ENCODE measurements around the gene TEKT3. TPM values are rescaled to one million over a fixed set of nuclear protein-coding genes. Genes with fewer than 3 reads are reported as not detected.

TEKT3 gene
- total RNA-seq, 4 donors from 2014 or later: not detected

- H3K27me3 ChIP-seq: no peaks in the 10 kb centered on the region
- ATAC-seq (peak; percentile 39 to 40), DNase-seq (peak; percentile 73 to 84)
- in situ Hi-C loops (cut with MboI; ENCODE audit: low sequenced_read_pairs in 4 of 4) (loop anchor here in 3 of 4 donors (25.0 kb wide), 1 partner anchor 152 kb away; no protein-coding TSS in a partner anchor), intact Hi-C loops (cut with DNase I; ENCODE audit: low total_unique reads) (loop anchor here (1.0 to 5.0 kb wide), 3 partner anchors 137 to 242 kb away; no protein-coding TSS in a partner anchor)
- H3K4me3 ChIP-seq: peak overlapping the region; percentile 78 to 97 (median 85)
- H3K4me1 ChIP-seq: peaks cover 55 to 57% of the 10 kb centered on the region in 2 donors
- H3K36me3 ChIP-seq: peaks cover 0 to 16% of the 10 kb centered on the region in 2 donors
- TF ChIP-seq, protein P1, sequence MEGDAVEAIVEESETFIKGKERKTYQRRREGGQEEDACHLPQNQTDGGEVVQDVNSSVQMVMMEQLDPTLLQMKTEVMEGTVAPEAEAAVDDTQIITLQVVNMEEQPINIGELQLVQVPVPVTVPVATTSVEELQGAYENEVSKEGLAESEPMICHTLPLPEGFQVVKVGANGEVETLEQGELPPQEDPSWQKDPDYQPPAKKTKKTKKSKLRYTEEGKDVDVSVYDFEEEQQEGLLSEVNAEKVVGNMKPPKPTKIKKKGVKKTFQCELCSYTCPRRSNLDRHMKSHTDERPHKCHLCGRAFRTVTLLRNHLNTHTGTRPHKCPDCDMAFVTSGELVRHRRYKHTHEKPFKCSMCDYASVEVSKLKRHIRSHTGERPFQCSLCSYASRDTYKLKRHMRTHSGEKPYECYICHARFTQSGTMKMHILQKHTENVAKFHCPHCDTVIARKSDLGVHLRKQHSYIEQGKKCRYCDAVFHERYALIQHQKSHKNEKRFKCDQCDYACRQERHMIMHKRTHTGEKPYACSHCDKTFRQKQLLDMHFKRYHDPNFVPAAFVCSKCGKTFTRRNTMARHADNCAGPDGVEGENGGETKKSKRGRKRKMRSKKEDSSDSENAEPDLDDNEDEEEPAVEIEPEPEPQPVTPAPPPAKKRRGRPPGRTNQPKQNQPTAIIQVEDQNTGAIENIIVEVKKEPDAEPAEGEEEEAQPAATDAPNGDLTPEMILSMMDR (IDR thresholded peaks at IDR 0.05 in 4 of 5, conservative IDR thresholded peaks at IDR 0.05 in 1 of 5): peak; percentile 63 to 98 (median 95)
- TF ChIP-seq POLR2A (IDR thresholded peaks at IDR 0.05): peak; percentile 53 to 74
- H3K27ac ChIP-seq: peak overlapping the region; percentile 94 to 98 (median 96)
- no peaks in the 10 kb centered on the region for H3K9me3 ChIP-seq
These were observed 80.8 kb downstream of the TEKT3 start for GRCh38 chr17:15260376-15261257.

DNA sequence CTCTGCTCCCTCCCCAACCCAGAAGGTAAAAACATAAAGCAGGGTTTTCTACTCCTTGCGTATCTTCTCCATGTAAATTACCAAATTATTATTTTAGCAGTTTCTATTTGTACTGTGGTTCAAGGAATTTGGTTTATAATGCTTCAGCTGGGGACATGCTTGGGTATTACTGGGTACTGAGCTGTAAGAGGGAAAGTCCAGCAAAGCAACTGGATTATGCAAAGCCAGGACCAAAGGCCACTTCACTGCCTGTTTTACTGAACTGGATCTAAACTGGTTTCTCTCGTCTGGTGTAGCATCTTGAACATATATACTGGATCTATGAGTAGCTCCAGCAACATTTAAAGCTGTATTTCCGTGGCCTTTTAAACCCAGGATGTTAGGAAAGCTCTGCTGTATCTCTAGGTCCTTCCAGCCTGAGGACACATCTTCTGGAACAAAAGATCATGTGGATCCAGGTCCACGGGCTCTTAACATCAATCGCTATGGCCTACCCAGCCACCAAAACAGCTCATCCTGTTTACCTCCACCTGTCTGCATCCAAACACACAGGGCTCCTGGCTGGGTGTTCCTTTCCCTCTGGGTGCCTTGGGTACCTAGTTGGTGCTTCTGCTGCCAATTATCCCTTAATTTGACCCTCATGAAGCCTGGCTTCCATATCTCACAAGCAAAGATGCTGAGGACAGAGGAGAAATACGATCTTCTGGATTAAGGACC is 83.4 kb downstream of the TEKT3 start:
- H3K9me3 ChIP-seq: no peaks in the 10 kb centered on the region
- peaks cover 0 to 34% of the 10 kb centered on the region in 2 donors for H3K36me3 ChIP-seq
- no peaks in the 10 kb centered on the region for H3K27me3 ChIP-seq
- ATAC-seq: no peak
- intact Hi-C loops (cut with DNase I; ENCODE audit: low total_unique reads) (loop anchor here (1.0 kb wide), 1 partner anchor 173 kb away; no protein-coding TSS in a partner anchor), in situ Hi-C loops (cut with MboI; ENCODE audit: low sequenced_read_pairs in 4 of 4) (loop anchor here (5.0 to 25.0 kb wide), 3 partner anchors 154 to 244 kb away; no protein-coding TSS in a partner anchor)
- H3K4me3 ChIP-seq: peak overlapping the region; percentile 26 to 97 (median 62)
- peaks cover 43 to 64% of the 10 kb centered on the region in 2 donors for H3K4me1 ChIP-seq
- TF ChIP-seq, protein P1 (IDR thresholded peaks at IDR 0.05 in 4 of 5, conservative IDR thresholded peaks at IDR 0.05 in 1 of 5): no peak
- TF ChIP-seq POLR2A (IDR thresholded peaks at IDR 0.05): no peak
- DNase-seq: no peak
- peak overlapping the region; percentile 94 to 98 (median 96) for H3K27ac ChIP-seq

GRCh38 chr17:15257258-15257788 is 84.1 kb downstream of the TEKT3 start:
- peak overlapping the region; percentile 94 to 98 (median 96) for H3K27ac ChIP-seq
- ATAC-seq: peak; percentile 16 to 40
- TF ChIP-seq, protein P1 (IDR thresholded peaks at IDR 0.05 in 4 of 5, conservative IDR thresholded peaks at IDR 0.05 in 1 of 5): peak; percentile 63 to 94 (median 92)
- peak in 1 of 2 donors; percentile 34 for TF ChIP-seq POLR2A (IDR thresholded peaks at IDR 0.05)
- H3K4me3 ChIP-seq: peak overlapping the region; percentile 26 to 97 (median 62)
- intact Hi-C loops (cut with DNase I; ENCODE audit: low total_unique reads): loop anchor here (1.0 kb wide), 1 partner anchor 174 kb away; no protein-coding TSS in a partner anchor
- peaks cover 0 to 41% of the 10 kb centered on the region in 2 donors for H3K36me3 ChIP-seq
- H3K27me3 ChIP-seq: no peaks in the 10 kb centered on the region
- in situ Hi-C loops (cut with MboI; ENCODE audit: low sequenced_read_pairs in 4 of 4): loop anchor here (5.0 to 25.0 kb wide), 3 partner anchors 155 to 245 kb away; no protein-coding TSS in a partner anchor
- no peaks in the 10 kb centered on the region for H3K9me3 ChIP-seq
- peak; percentile 71 to 86 for DNase-seq
- H3K4me1 ChIP-seq: peaks cover 43 to 71% of the 10 kb centered on the region in 2 donors

- H3K4me1 ChIP-seq: peaks cover 43 to 76% of the 10 kb centered on the region in 2 donors
- peak overlapping the region; percentile 94 to 98 (median 96) for H3K27ac ChIP-seq
- in situ Hi-C loops (cut with MboI; ENCODE audit: low sequenced_read_pairs in 4 of 4): loop anchor here (5.0 to 25.0 kb wide), 3 partner anchors 156 to 246 kb away; no protein-coding TSS in a partner anchor
- H3K4me3 ChIP-seq: peak overlapping the region in 3 of 4 donors; percentile 46 to 97 (median 78)
- no peaks in the 10 kb centered on the region for H3K27me3 ChIP-seq
- ATAC-seq (no peak), DNase-seq (no peak)
- no peaks in the 10 kb centered on the region for H3K9me3 ChIP-seq
- H3K36me3 ChIP-seq: peaks cover 0 to 47% of the 10 kb centered on the region in 2 donors
- intact Hi-C loops (cut with DNase I; ENCODE audit: low total_unique reads): loop anchor here (1.0 kb wide), 1 partner anchor 175 kb away; no protein-coding TSS in a partner anchor
- TF ChIP-seq, protein P1 (IDR thresholded peaks at IDR 0.05 in 4 of 5, conservative IDR thresholded peaks at IDR 0.05 in 1 of 5): no peak
- no peak for TF ChIP-seq POLR2A (IDR thresholded peaks at IDR 0.05)
These were observed 84.7 kb downstream of the TEKT3 start for GRCh38 chr17:15256689-15257088.

Data from gastrocnemius medialis (tissue), 4 donors.